T-helper 2 cell treated with Interferon-gamma antibody and Interleukin-4, amounts not matched to agents 5 μg/mL and 100 μg/mL, for 36 hours (primary cell): Measurements from ENCODE around the gene SMC5.

Source experiments
- DNase-seq: peaks from one replicate; pipeline ENCODE4 v3.0.0; 2021; ENCODE audit warnings: low spot score
- H3K27ac Mint-ChIP-seq: one replicate; pipeline ENCODE4 v1.8.0; 2021; ENCODE audit warnings: mild to moderate bottlenecking, mixed read lengths
- H3K27me3 Mint-ChIP-seq: one replicate; pipeline ENCODE4 v1.8.0; 2021; ENCODE audit warnings: low read depth, mixed read lengths
- H3K36me3 Mint-ChIP-seq: one replicate; pipeline ENCODE4 v1.8.0; 2021; ENCODE audit warnings: low read depth, mixed read lengths
- H3K4me1 Mint-ChIP-seq: one replicate; pipeline ENCODE4 v1.8.0; 2021; ENCODE audit warnings: low read depth, mixed read lengths
- H3K4me3 Mint-ChIP-seq: one replicate; pipeline ENCODE4 v1.8.0; 2022; ENCODE audit warnings: mild to moderate bottlenecking, moderate library complexity, mixed read lengths
- H3K9me3 Mint-ChIP-seq: one replicate; pipeline ENCODE4 v1.8.0; 2021; ENCODE audit warnings: mixed read lengths

SMC5 gene

DNA sequence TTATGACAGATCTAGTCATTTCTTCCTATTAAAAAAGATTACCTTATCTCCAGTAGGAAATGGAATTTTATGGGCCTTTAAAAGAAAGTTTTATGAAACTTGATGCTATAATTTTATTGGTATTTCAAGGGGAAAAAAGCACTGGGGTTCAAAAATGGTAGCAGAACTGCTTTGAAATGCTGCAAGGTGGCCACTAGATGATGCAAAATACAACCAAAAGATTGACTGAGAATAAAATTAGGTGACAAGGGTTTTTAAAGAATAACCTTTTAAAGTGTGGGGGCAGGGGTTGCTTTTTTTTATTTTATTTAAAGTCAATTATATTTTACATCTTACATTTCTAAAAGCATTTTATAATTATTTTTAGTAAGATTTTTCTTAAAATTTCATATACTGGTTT lies 94.0 kb downstream of the SMC5 start:
- no peak overlapping the region for H3K4me3 Mint-ChIP-seq
- H3K27me3 Mint-ChIP-seq: no peaks in the 10 kb centered on the region
- H3K9me3 Mint-ChIP-seq: no peaks in the 10 kb centered on the region
- H3K36me3 Mint-ChIP-seq: peaks cover 26% of the 10 kb centered on the region
- no peaks in the 10 kb centered on the region for H3K4me1 Mint-ChIP-seq
- no peak overlapping the region for H3K27ac Mint-ChIP-seq
- no peak for DNase-seq

GRCh38 chr9:70355801-70356200 lies 97.0 kb downstream of the SMC5 start:
- Mint-ChIP-seq H3K9me3 (no peaks in the 10 kb centered on the region), H3K4me1 (no peaks in the 10 kb centered on the region), H3K36me3 (peaks cover 19% of the 10 kb centered on the region), H3K27ac (no peak overlapping the region), H3K4me3 (no peak overlapping the region), H3K27me3 (no peaks in the 10 kb centered on the region)
- DNase-seq: no peak

- no peaks in the 10 kb centered on the region for H3K27me3 Mint-ChIP-seq
Measured at GRCh38 chr9:70362952-70363351, 104.2 kb downstream of the SMC5 start.

DNA sequence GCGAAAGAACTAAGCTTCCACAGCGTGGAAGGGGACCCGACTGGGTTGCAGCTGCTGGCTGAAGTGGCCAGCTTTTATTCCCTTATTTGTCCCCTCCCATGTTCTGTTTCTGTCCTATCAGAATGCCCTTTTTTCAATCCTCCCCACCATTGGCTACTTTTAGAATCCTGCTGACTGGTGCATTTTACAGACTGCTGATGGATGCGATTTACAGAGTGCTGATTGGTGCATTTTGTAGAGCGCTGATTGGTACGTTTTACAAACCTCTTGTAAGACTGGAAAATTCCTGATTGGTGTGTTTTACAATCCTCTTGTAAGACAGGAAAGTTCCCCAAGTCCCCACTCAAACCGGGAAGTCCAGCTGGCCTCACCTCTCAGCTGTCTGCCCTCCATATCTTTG lies 105.0 kb downstream of the SMC5 start:
- Mint-ChIP-seq H3K9me3 (no peaks in the 10 kb centered on the region), H3K36me3 (peaks cover 6% of the 10 kb centered on the region), H3K4me1 (no peaks in the 10 kb centered on the region), H3K4me3 (no peak overlapping the region), H3K27me3 (no peaks in the 10 kb centered on the region), H3K27ac (no peak overlapping the region)
- no peak for DNase-seq

More at GRCh38 chr9:70362952-70363351, 104.2 kb downstream of the SMC5 start:
- no peaks in the 10 kb centered on the region for H3K9me3 Mint-ChIP-seq
- no peak overlapping the region for H3K27ac Mint-ChIP-seq
- peaks cover 7% of the 10 kb centered on the region for H3K36me3 Mint-ChIP-seq
- no peak for DNase-seq
- H3K4me3 Mint-ChIP-seq: no peak overlapping the region
- H3K4me1 Mint-ChIP-seq: no peaks in the 10 kb centered on the region

DNA sequence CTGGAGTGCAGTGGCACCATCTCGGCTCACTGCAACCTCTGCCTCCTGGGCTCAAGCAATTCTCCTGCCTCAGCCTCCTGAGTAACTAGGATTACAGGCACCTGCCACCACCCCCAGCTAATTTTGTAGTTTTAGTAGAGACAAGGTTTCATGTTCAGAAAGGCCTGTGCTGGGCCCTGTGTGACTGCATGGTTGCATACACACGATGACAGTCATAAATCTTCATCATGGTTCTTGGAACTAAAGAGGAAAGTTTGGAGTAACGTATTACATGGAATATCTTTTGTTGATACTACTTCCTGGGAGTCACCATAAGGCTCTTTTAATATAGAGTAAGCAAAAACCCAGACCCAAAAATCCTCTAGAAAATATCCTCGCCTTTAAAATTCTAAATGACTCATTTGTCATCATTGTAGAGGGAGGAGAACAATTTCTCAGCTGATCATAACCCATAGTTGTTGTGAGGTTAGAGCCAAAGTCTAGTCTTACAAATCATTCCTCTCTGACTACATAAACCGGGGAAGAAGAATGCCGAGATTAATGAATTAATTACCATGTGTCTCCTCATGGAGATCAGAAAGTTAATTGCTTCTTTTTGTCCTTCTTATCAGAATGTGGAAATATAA lies 108.6 kb downstream of the SMC5 start:
- peaks cover under 1% of the 10 kb centered on the region for H3K27me3 Mint-ChIP-seq
- H3K9me3 Mint-ChIP-seq: no peaks in the 10 kb centered on the region
- H3K36me3 Mint-ChIP-seq: peaks cover 6% of the 10 kb centered on the region
- no peaks in the 10 kb centered on the region for H3K4me1 Mint-ChIP-seq
- DNase-seq: no peak
- H3K27ac Mint-ChIP-seq: no peak overlapping the region
- H3K4me3 Mint-ChIP-seq: no peak overlapping the region

DNA sequence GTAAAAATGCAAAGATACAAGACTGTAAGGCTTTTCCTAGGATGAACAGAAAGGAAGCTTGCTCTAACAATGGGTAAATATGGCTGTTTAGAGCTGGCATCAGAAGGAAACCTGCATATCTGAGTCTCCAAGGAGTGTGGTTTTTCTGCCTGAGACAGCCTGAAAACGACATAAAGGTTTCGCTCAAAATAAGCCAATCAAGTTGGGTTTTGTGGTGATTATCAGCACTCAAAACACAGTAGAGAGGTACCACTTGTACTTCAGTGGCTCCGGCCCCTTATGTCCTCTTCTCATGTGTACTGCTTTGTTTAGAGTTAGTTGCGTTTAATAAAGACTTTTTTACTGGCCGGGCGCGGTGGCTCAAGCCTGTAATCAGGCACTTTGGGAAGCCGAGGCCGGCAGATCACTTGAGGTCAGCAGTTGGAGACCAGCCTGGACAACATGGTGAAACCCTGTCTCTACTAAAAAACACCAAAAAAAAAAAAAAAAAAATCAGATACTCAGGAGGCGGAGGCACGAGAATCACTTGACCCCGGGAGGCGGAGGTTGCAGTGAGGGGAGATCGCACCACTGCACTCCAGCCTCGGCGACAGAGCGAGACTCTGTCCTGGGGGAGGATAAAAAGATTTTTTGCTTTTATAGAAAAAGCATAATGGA lies 116.3 kb downstream of the SMC5 start:
- DNase-seq: no peak
- Mint-ChIP-seq H3K27me3 (peaks cover 3% of the 10 kb centered on the region), H3K27ac (no peak overlapping the region), H3K9me3 (no peaks in the 10 kb centered on the region), H3K4me3 (no peak overlapping the region), H3K36me3 (no peaks in the 10 kb centered on the region), H3K4me1 (peaks cover 5% of the 10 kb centered on the region)

- H3K4me1 Mint-ChIP-seq: peaks cover 4% of the 10 kb centered on the region
- no peak for DNase-seq
- no peaks in the 10 kb centered on the region for H3K9me3 Mint-ChIP-seq
- no peak overlapping the region for H3K27ac Mint-ChIP-seq
- H3K36me3 Mint-ChIP-seq: peaks cover 14% of the 10 kb centered on the region
- no peak overlapping the region for H3K4me3 Mint-ChIP-seq
- no peaks in the 10 kb centered on the region for H3K27me3 Mint-ChIP-seq
Measured at GRCh38 chr9:70382046-70382708, 123.4 kb downstream of the SMC5 start.

DNA sequence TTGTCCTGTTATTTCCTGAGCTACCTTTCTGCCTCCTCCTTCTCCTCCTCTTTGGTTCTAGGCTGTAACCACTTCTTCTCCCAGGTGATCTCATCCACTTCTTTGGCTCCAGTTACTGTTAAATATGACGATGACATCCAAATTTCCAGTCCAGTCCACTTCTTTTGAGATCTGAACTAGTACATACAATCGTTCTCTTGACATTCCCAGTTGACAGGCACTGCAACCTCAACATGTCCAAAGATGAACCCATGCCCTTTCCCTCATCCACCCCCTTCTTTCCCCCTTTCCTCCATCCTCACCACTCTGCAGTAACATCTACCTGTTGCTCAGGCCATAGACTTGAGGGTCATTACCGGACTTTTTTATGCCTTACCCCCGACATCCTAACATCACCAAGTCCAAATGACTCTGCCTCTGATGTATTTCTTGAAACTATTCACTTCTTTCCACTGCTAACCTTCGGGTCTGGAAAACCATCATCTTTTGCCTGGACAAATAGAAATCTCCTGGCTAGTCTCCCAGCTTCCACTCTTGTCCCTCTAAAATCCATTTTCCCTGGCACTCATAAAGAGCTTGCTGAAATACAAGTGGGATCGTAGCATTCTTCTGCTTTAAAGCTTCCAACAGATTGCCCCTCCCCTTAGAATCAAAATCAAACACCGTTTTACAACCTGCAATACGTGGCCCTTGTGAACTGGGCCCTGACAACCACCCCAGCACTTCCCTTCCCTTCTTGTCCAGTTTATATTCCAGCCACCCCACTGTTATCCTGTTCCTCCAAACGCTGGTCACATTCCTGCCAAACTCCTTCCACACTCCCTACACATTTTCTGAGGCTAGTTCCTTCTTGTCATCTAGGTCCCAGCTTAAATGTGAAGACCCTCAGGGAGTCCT lies 124.2 kb downstream of the SMC5 start:
- no peaks in the 10 kb centered on the region for H3K9me3 Mint-ChIP-seq
- no peak for DNase-seq
- no peak overlapping the region for H3K4me3 Mint-ChIP-seq
- no peaks in the 10 kb centered on the region for H3K27me3 Mint-ChIP-seq
- peaks cover 4% of the 10 kb centered on the region for H3K4me1 Mint-ChIP-seq
- H3K27ac Mint-ChIP-seq: no peak overlapping the region
- H3K36me3 Mint-ChIP-seq: peaks cover 20% of the 10 kb centered on the region

DNA sequence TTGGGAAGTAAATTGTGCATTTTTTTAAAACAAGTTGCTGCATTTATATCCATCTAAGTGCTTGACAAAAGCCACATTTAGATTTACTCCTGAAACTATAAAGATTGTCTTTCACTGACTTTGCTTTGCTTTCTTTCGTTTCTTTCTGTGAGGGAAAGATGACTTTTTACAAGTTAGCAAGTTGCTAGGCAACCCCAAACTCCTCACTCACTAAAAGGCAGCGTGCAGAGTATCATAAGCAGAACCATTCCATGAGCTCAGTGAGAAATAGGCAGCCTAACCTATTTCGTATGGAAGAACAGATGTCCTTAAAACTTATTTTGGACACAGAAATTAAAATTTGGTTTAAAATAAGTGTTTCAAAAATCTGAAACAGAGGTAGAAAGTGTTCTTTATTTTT lies 126.6 kb downstream of the SMC5 start:
- no peaks in the 10 kb centered on the region for H3K9me3 Mint-ChIP-seq
- H3K36me3 Mint-ChIP-seq: peaks cover 21% of the 10 kb centered on the region
- H3K27ac Mint-ChIP-seq: no peak overlapping the region
- peaks cover 10% of the 10 kb centered on the region for H3K4me1 Mint-ChIP-seq
- DNase-seq: no peak
- no peaks in the 10 kb centered on the region for H3K27me3 Mint-ChIP-seq
- no peak overlapping the region for H3K4me3 Mint-ChIP-seq

- no peak for DNase-seq
- Mint-ChIP-seq H3K27ac (no peak overlapping the region), H3K4me3 (no peak overlapping the region), H3K36me3 (peaks cover 21% of the 10 kb centered on the region), H3K4me1 (peaks cover 28% of the 10 kb centered on the region), H3K27me3 (no peaks in the 10 kb centered on the region), H3K9me3 (no peaks in the 10 kb centered on the region)
Measured at GRCh38 chr9:70387663-70388062, 128.9 kb downstream of the SMC5 start.

- H3K27ac Mint-ChIP-seq: no peak overlapping the region
- no peak overlapping the region for H3K4me3 Mint-ChIP-seq
- no peaks in the 10 kb centered on the region for H3K27me3 Mint-ChIP-seq
- H3K9me3 Mint-ChIP-seq: no peaks in the 10 kb centered on the region
- peaks cover 21% of the 10 kb centered on the region for H3K36me3 Mint-ChIP-seq
- peaks cover 36% of the 10 kb centered on the region for H3K4me1 Mint-ChIP-seq
- DNase-seq: no peak
Measured at GRCh38 chr9:70389188-70389587, 130.4 kb downstream of the SMC5 start.

- H3K9me3 Mint-ChIP-seq: no peaks in the 10 kb centered on the region
- H3K27me3 Mint-ChIP-seq: no peaks in the 10 kb centered on the region
- peaks cover 36% of the 10 kb centered on the region for H3K4me1 Mint-ChIP-seq
- DNase-seq: no peak
- H3K27ac Mint-ChIP-seq: peak overlapping the region; percentile 44
- H3K4me3 Mint-ChIP-seq: peak overlapping the region; percentile 11
- peaks cover 18% of the 10 kb centered on the region for H3K36me3 Mint-ChIP-seq
Measured at GRCh38 chr9:70389621-70390266, 131.0 kb downstream of the SMC5 start.

GRCh38 chr9:70390933-70391341 lies 132.2 kb downstream of the SMC5 start:
- Mint-ChIP-seq H3K9me3 (no peaks in the 10 kb centered on the region), H3K4me3 (peak overlapping the region; percentile 1), H3K4me1 (peaks cover 36% of the 10 kb centered on the region), H3K36me3 (peaks cover 17% of the 10 kb centered on the region), H3K27me3 (no peaks in the 10 kb centered on the region), H3K27ac (peak overlapping the region; percentile 28)
- no peak for DNase-seq
